Retinal pigment epithelial cell (primary cell): ENCODE results near the gene FAM171A1.

Source experiments
- DNase-seq: peaks from one replicate; pipeline ENCODE4 v3.0.0-alpha.2; 2010; ENCODE audit warnings: low read depth
- H3K4me3 ChIP-seq: 2 replicates; pipeline ENCODE4 v1.5.1; 2011; ENCODE audit warnings: mild to moderate bottlenecking, low read length, control low read depth, moderate library complexity
- CTCF ChIP-seq: conservative IDR thresholded peaks from 2 replicates; pipeline ENCODE4 v1.5.1; 2011; ENCODE audit warnings: low read depth, low read length, control low read depth, inconsistent platforms

The FAM171A1 gene

GRCh38 chr10:15230257-15230656, 140.8 kb downstream of the FAM171A1 start:
- DNase-seq, result no peak
- TF ChIP-seq CTCF, result no peak
- H3K4me3 ChIP-seq, result no peak overlapping the region

- no peak for TF ChIP-seq CTCF
- no peak overlapping the region for H3K4me3 ChIP-seq
- DNase-seq, result no peak
Observed at GRCh38 chr10:15229268-15229667, 141.8 kb downstream of the FAM171A1 start.

GRCh38 chr10:15228426-15228825, 142.7 kb downstream of the FAM171A1 start:
- DNase-seq, result no peak
- no peak for TF ChIP-seq CTCF

GRCh38 chr10:15227611-15228372, 143.3 kb downstream of the FAM171A1 start:
- DNase-seq, result no peak
- TF ChIP-seq CTCF, result no peak
- H3K4me3 ChIP-seq, result no peak overlapping the region

More at GRCh38 chr10:15228426-15228825, 142.7 kb downstream of the FAM171A1 start:
- H3K4me3 ChIP-seq, result no peak overlapping the region

GRCh38 chr10:15225511-15225910, 145.6 kb downstream of the FAM171A1 start:
- no peak for TF ChIP-seq CTCF
- H3K4me3 ChIP-seq, result no peak overlapping the region
- DNase-seq, result no peak

- no peak for TF ChIP-seq CTCF
- no peak for DNase-seq
- H3K4me3 ChIP-seq, result no peak overlapping the region
Observed at GRCh38 chr10:15224948-15225347, 146.1 kb downstream of the FAM171A1 start.

GRCh38 chr10:15223174-15223573, 147.9 kb downstream of the FAM171A1 start:
- no peak for DNase-seq
- no peak for TF ChIP-seq CTCF

More at GRCh38 chr10:15223174-15223573, 147.9 kb downstream of the FAM171A1 start:
- H3K4me3 ChIP-seq, result no peak overlapping the region
